ENCODE measurements around the gene GRIP2. TPM values are rescaled to one million over a fixed set of nuclear protein-coding genes. Genes with fewer than 3 reads are reported as not detected.
A peak's percentile ranks its signal among the peaks of the same experiment; 100 is the strongest.

GRIP2 gene
- total and polyA plus RNA-seq, 2 donors (not counting 1 experiment from before 2014, with no cell fraction given), result under 0.01 to 0.87 TPM

DNA sequence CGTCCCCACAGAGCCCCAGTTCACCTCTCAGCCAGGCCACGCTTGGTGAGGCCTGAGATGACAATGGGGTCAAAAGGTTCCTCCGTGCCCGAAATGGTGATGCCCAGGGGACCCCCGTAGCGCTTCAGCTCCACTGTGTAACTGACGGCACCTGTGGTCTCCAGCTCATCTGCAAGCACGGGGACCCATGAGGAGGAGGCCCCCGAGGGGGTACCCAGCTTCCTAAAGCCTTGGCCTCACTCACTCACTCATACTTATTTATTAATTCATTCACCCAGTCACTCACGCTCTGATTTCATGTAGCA is 30.4 kb downstream of the GRIP2 start:
- Histone ChIP-seq H3K27ac (ENCODE audit: insufficient read depth, low read length) (no peak overlapping the region), H2AFZ (ENCODE audit: low read length) (no peak overlapping the region), H3K27me3 (ENCODE audit: control insufficient read depth, insufficient read depth, low read length) (no peaks in the 10 kb centered on the region), H3K4me2 (ENCODE audit: extremely low read depth, insufficient read depth, low read length) (no peak overlapping the region), H3K9ac (ENCODE audit: insufficient read depth, low read length) (no peak overlapping the region), H3K9me3 (ENCODE audit: control insufficient read depth, insufficient read depth, low read depth, low read length) (no peaks in the 10 kb centered on the region), H3K36me3 (ENCODE audit: control insufficient read depth, insufficient read depth, low read length) (no peaks in the 10 kb centered on the region), H3K4me1 (ENCODE audit: control insufficient read depth, extremely low read depth, insufficient read depth, low read length) (no peaks in the 10 kb centered on the region), H4K20me1 (ENCODE audit: control insufficient read depth, extremely low read depth, insufficient read depth, low read length) (no peaks in the 10 kb centered on the region), H3K4me3 (replicated peaks in 1 of 4; ENCODE audit: control extremely low read depth in 1 of 4, insufficient read depth in 1 of 4, low read depth in 3 of 4, low read length in 4 of 4) (no peak overlapping the region), H3K79me2 (ENCODE audit: control insufficient read depth, insufficient read depth, low read length) (no peaks in the 10 kb centered on the region)
- no peak for DNase-seq (ENCODE audit: low read depth in 2 of 2)
- no peak for TF ChIP-seq EZH2 (IDR thresholded peaks at IDR 0.05; ENCODE audit: low read length, missing control alignments)
- TF ChIP-seq, protein P1, sequence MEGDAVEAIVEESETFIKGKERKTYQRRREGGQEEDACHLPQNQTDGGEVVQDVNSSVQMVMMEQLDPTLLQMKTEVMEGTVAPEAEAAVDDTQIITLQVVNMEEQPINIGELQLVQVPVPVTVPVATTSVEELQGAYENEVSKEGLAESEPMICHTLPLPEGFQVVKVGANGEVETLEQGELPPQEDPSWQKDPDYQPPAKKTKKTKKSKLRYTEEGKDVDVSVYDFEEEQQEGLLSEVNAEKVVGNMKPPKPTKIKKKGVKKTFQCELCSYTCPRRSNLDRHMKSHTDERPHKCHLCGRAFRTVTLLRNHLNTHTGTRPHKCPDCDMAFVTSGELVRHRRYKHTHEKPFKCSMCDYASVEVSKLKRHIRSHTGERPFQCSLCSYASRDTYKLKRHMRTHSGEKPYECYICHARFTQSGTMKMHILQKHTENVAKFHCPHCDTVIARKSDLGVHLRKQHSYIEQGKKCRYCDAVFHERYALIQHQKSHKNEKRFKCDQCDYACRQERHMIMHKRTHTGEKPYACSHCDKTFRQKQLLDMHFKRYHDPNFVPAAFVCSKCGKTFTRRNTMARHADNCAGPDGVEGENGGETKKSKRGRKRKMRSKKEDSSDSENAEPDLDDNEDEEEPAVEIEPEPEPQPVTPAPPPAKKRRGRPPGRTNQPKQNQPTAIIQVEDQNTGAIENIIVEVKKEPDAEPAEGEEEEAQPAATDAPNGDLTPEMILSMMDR (conservative IDR thresholded peaks at IDR 0.05 in 1 of 2, IDR thresholded peaks at IDR 0.05 in 1 of 2; ENCODE audit: low read depth in 1 of 2, low read length in 2 of 2), result no peak

DNA sequence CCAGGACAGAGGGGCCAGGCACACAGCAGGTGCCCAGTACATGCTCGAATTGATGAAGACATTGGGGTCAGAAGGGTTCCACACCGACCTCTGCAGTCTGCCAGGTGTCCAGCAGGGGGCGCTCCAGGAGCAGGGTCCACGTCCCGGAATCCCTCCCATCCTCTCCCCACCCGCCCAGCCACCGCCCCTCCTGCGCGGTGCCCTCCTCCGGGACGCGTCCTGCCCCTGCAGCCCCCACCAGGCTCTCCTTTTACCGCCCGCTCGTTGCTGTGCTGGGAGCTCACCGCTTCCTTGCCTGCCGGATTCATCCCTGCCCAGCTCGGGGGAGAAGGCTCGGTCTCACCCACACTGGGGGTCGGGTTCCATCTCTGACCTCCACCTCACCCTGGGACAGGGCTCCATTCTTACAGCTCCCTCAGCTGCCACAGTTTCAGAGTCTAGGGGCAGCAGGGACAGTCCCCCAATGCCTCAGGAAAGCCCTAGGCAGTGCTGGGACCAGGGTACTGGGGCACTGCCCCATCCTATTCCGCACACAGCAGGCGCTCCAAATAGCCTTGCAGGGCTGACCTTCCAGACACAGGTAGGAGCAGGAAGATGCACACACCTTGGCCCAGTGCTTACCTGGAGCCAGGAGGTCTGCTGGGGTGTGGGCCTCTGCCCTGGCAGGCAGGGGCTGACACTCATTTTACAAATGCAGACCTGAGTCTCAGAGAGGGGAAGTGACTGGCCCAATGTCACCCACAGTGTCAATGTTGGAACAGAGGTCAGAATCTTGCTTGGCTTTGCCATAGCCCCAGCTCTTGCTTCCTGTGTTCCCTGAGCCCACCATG is 31.0 kb downstream of the GRIP2 start:
- DNase-seq (ENCODE audit: low read depth in 2 of 2), result peak; percentile 12 to 17
- TF ChIP-seq, protein P1 (conservative IDR thresholded peaks at IDR 0.05 in 1 of 2, IDR thresholded peaks at IDR 0.05 in 1 of 2; ENCODE audit: low read depth in 1 of 2, low read length in 2 of 2), result peak; percentile 64 to 82
- no peak for TF ChIP-seq EZH2 (IDR thresholded peaks at IDR 0.05; ENCODE audit: low read length, missing control alignments)
- no peak overlapping the region for H3K27ac ChIP-seq (ENCODE audit: insufficient read depth, low read length)
- no peaks in the 10 kb centered on the region for H3K4me1 ChIP-seq (ENCODE audit: control insufficient read depth, extremely low read depth, insufficient read depth, low read length)
- H4K20me1 ChIP-seq (ENCODE audit: control insufficient read depth, extremely low read depth, insufficient read depth, low read length), result no peaks in the 10 kb centered on the region
- H3K4me3 ChIP-seq (replicated peaks in 1 of 4; ENCODE audit: control extremely low read depth in 1 of 4, insufficient read depth in 1 of 4, low read depth in 3 of 4, low read length in 4 of 4), result no peak overlapping the region
- H2AFZ ChIP-seq (ENCODE audit: low read length), result no peak overlapping the region
- no peak overlapping the region for H3K4me2 ChIP-seq (ENCODE audit: extremely low read depth, insufficient read depth, low read length)
- H3K36me3 ChIP-seq (ENCODE audit: control insufficient read depth, insufficient read depth, low read length), result no peaks in the 10 kb centered on the region
- H3K9me3 ChIP-seq (ENCODE audit: control insufficient read depth, insufficient read depth, low read depth, low read length), result no peaks in the 10 kb centered on the region
- H3K79me2 ChIP-seq (ENCODE audit: control insufficient read depth, insufficient read depth, low read length), result no peaks in the 10 kb centered on the region
- H3K27me3 ChIP-seq (ENCODE audit: control insufficient read depth, insufficient read depth, low read length), result no peaks in the 10 kb centered on the region
- no peak overlapping the region for H3K9ac ChIP-seq (ENCODE audit: insufficient read depth, low read length)

DNA sequence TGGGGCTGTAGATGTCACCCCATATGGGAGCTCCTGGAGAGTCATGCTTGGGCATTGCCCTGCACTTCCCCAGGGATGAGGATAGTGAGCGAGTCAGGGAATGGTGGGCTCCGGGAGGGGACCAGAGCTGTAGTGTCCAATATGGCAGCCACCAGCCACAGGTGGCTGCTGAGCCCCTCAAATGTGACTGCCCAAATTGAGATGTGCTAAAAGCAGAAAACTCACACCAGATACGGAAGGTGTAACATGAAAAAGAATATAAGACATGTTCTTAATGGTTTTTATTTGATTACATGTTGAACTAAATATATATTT is 31.7 kb downstream of the GRIP2 start:
- no peak for TF ChIP-seq EZH2 (IDR thresholded peaks at IDR 0.05; ENCODE audit: low read length, missing control alignments)
- TF ChIP-seq, protein P1 (conservative IDR thresholded peaks at IDR 0.05 in 1 of 2, IDR thresholded peaks at IDR 0.05 in 1 of 2; ENCODE audit: low read depth in 1 of 2, low read length in 2 of 2), result no peak
- Histone ChIP-seq H3K9me3 (ENCODE audit: control insufficient read depth, insufficient read depth, low read depth, low read length) (no peaks in the 10 kb centered on the region), H3K27ac (ENCODE audit: insufficient read depth, low read length) (no peak overlapping the region), H3K9ac (ENCODE audit: insufficient read depth, low read length) (no peak overlapping the region), H4K20me1 (ENCODE audit: control insufficient read depth, extremely low read depth, insufficient read depth, low read length) (no peaks in the 10 kb centered on the region), H3K4me2 (ENCODE audit: extremely low read depth, insufficient read depth, low read length) (no peak overlapping the region), H3K4me3 (replicated peaks in 1 of 4; ENCODE audit: control extremely low read depth in 1 of 4, insufficient read depth in 1 of 4, low read depth in 3 of 4, low read length in 4 of 4) (no peak overlapping the region), H3K27me3 (ENCODE audit: control insufficient read depth, insufficient read depth, low read length) (no peaks in the 10 kb centered on the region), H3K79me2 (ENCODE audit: control insufficient read depth, insufficient read depth, low read length) (no peaks in the 10 kb centered on the region), H3K4me1 (ENCODE audit: control insufficient read depth, extremely low read depth, insufficient read depth, low read length) (no peaks in the 10 kb centered on the region), H3K36me3 (ENCODE audit: control insufficient read depth, insufficient read depth, low read length) (no peaks in the 10 kb centered on the region), H2AFZ (ENCODE audit: low read length) (no peak overlapping the region)
- no peak for DNase-seq (ENCODE audit: low read depth in 2 of 2)
